ENCODE data around the gene SNRPA. TPM values are rescaled to one million over a fixed set of nuclear protein-coding genes. Genes with fewer than 3 reads are reported as not detected.

SNRPA gene
- total RNA-seq, 2 donors from 2014 or later, result 40.4 to 107 TPM

GRCh38 chr19:40704491-40705361 lies 46.3 kb upstream of the SNRPA start:
- no peak for ATAC-seq (ENCODE audit: insufficient number of reproducible peaks, low FRiP score, low read depth)
- Histone ChIP-seq H3K27ac (no peak overlapping the region), H3K9me3 (no peaks in the 10 kb centered on the region), H3K36me3 (peaks cover 44% of the 10 kb centered on the region), H3K4me1 (ENCODE audit: control insufficient read depth in 1 of 2, low read depth in 2 of 2) (no peaks in the 10 kb centered on the region), H3K27me3 (replicated peaks; ENCODE audit: insufficient read depth) (no peaks in the 10 kb centered on the region), H3K4me3 (no peak overlapping the region)
- no peak for TF ChIP-seq CTCF (IDR thresholded peaks at IDR 0.05)
- DNase-seq (ENCODE audit: low spot score), result no peak

- no peak overlapping the region for H3K4me3 ChIP-seq
- H3K36me3 ChIP-seq, result peaks cover 44% of the 10 kb centered on the region
- ATAC-seq (ENCODE audit: insufficient number of reproducible peaks, low FRiP score, low read depth), result no peak
- H3K4me1 ChIP-seq (ENCODE audit: control insufficient read depth in 1 of 2, low read depth in 2 of 2), result no peaks in the 10 kb centered on the region
- no peak overlapping the region for H3K27ac ChIP-seq
- no peaks in the 10 kb centered on the region for H3K9me3 ChIP-seq
- no peak for DNase-seq (ENCODE audit: low spot score)
- TF ChIP-seq CTCF (IDR thresholded peaks at IDR 0.05), result no peak
- H3K27me3 ChIP-seq (replicated peaks; ENCODE audit: insufficient read depth), result no peaks in the 10 kb centered on the region
Measured at GRCh38 chr19:40705362-40705651, 45.7 kb upstream of the SNRPA start.

GRCh38 chr19:40705950-40706619 lies 44.9 kb upstream of the SNRPA start:
- H3K4me3 ChIP-seq, result no peak overlapping the region
- H3K27me3 ChIP-seq (replicated peaks; ENCODE audit: insufficient read depth), result no peaks in the 10 kb centered on the region
- DNase-seq (ENCODE audit: low spot score) (no peak), ATAC-seq (ENCODE audit: insufficient number of reproducible peaks, low FRiP score, low read depth) (no peak)
- no peaks in the 10 kb centered on the region for H3K9me3 ChIP-seq
- no peak overlapping the region for H3K27ac ChIP-seq
- peaks cover 48% of the 10 kb centered on the region for H3K36me3 ChIP-seq
- TF ChIP-seq CTCF (IDR thresholded peaks at IDR 0.05), result no peak
- H3K4me1 ChIP-seq (ENCODE audit: control insufficient read depth in 1 of 2, low read depth in 2 of 2), result no peaks in the 10 kb centered on the region

- TF ChIP-seq CTCF (IDR thresholded peaks at IDR 0.05), result no peak
- no peak for ATAC-seq (ENCODE audit: insufficient number of reproducible peaks, low FRiP score, low read depth)
- H3K36me3 ChIP-seq, result peaks cover 41% of the 10 kb centered on the region
- H3K4me3 ChIP-seq, result no peak overlapping the region
- no peak overlapping the region for H3K27ac ChIP-seq
- no peaks in the 10 kb centered on the region for H3K4me1 ChIP-seq (ENCODE audit: control insufficient read depth in 1 of 2, low read depth in 2 of 2)
- no peaks in the 10 kb centered on the region for H3K27me3 ChIP-seq (replicated peaks; ENCODE audit: insufficient read depth)
- no peaks in the 10 kb centered on the region for H3K9me3 ChIP-seq
- DNase-seq (ENCODE audit: low spot score), result no peak
Measured at GRCh38 chr19:40707615-40708014, 43.4 kb upstream of the SNRPA start.

GRCh38 chr19:40709817-40710216 lies 41.2 kb upstream of the SNRPA start:
- no peak for ATAC-seq (ENCODE audit: insufficient number of reproducible peaks, low FRiP score, low read depth)
- H3K9me3 ChIP-seq, result no peaks in the 10 kb centered on the region
- TF ChIP-seq CTCF (IDR thresholded peaks at IDR 0.05), result no peak
- peaks cover 26% of the 10 kb centered on the region for H3K36me3 ChIP-seq
- no peak overlapping the region for H3K4me3 ChIP-seq
- DNase-seq (ENCODE audit: low spot score), result no peak
- no peaks in the 10 kb centered on the region for H3K27me3 ChIP-seq (replicated peaks; ENCODE audit: insufficient read depth)
- H3K27ac ChIP-seq, result no peak overlapping the region
- peaks cover 6 to 10% of the 10 kb centered on the region in 2 donors for H3K4me1 ChIP-seq (ENCODE audit: control insufficient read depth in 1 of 2, low read depth in 2 of 2)

Data from thoracic aorta (tissue), 2 donors.